ENCODE measurements around the gene UPF1.

UPF1 gene

DNA sequence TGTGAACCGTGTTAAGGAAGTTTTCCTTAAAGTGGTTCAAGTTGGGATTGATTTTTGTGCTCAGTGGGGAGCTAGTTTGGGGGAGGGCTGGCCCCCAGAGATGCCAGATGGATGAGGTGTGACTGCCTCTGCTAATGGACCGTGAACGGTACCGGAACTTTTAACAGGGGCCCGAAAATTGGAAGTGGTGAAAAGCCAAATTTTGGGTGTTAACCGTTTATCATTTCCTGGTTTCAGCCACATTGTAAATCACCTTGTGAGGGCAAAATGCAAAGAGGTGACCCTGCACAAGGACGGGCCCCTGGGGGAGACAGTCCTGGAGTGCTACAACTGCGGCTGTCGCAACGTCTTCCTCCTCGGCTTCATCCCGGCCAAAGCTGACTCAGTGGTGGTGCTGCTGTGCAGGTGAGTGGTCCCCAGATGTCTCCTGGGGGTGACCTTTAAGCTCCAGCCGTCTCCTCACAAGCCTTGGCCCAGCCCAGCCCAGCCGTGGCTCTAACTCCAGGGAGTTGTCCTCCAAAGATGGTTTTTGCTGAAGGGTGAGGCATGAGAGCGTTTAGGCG, 18.2 kb downstream of the UPF1 start:
- peak overlapping the region; percentile 73 for H3K27ac ChIP-seq
- TF ChIP-seq, protein P1, sequence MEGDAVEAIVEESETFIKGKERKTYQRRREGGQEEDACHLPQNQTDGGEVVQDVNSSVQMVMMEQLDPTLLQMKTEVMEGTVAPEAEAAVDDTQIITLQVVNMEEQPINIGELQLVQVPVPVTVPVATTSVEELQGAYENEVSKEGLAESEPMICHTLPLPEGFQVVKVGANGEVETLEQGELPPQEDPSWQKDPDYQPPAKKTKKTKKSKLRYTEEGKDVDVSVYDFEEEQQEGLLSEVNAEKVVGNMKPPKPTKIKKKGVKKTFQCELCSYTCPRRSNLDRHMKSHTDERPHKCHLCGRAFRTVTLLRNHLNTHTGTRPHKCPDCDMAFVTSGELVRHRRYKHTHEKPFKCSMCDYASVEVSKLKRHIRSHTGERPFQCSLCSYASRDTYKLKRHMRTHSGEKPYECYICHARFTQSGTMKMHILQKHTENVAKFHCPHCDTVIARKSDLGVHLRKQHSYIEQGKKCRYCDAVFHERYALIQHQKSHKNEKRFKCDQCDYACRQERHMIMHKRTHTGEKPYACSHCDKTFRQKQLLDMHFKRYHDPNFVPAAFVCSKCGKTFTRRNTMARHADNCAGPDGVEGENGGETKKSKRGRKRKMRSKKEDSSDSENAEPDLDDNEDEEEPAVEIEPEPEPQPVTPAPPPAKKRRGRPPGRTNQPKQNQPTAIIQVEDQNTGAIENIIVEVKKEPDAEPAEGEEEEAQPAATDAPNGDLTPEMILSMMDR (conservative IDR thresholded peaks at IDR 0.05): no peak
- no peak for TF ChIP-seq ZFX (IDR thresholded peaks at IDR 0.05)

DNA sequence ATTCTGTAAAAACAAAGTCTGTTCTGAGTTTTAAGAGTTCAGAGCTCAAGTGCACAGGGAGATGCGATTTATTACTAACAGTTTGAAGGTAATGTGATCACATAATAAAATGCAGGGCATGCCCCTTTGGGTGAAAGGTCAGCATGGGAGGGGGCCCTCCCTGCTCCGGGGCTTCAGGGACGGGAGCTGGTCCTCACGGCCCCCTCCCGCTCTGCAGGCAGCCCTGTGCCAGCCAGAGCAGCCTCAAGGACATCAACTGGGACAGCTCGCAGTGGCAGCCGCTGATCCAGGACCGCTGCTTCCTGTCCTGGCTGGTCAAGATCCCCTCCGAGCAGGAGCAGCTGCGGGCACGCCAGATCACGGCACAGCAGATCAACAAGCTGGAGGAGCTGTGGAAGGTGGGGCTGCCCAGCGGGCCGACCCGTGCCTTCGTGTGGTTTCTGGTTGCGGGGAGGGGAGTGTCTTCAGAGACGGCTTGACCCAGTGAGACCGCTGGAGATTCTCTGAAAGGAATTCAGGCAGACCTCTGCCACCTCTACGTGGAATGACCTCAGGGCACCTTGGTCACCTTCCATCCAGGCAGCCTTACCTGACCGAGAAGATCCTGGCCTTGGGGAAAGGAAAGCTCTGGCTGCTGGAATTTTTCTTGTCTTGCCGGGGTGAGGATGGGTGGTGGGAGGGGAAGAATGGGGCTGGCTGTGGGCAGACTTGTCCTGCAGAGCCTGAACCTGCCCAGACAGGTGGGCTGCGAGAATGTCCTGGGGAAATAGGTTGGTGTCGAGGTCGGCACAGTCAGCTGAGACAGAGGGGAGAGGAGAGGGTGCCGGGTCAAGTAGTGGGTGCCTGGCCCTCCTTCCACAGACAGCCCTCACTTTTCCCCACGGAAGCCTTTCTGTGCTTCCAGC, 19.0 kb downstream of the UPF1 start:
- TF ChIP-seq ZFX (IDR thresholded peaks at IDR 0.05): no peak
- TF ChIP-seq, protein P1 (conservative IDR thresholded peaks at IDR 0.05): no peak
- H3K27ac ChIP-seq: peak overlapping the region; percentile 73; the same call in 1 of the 2 replicates

DNA sequence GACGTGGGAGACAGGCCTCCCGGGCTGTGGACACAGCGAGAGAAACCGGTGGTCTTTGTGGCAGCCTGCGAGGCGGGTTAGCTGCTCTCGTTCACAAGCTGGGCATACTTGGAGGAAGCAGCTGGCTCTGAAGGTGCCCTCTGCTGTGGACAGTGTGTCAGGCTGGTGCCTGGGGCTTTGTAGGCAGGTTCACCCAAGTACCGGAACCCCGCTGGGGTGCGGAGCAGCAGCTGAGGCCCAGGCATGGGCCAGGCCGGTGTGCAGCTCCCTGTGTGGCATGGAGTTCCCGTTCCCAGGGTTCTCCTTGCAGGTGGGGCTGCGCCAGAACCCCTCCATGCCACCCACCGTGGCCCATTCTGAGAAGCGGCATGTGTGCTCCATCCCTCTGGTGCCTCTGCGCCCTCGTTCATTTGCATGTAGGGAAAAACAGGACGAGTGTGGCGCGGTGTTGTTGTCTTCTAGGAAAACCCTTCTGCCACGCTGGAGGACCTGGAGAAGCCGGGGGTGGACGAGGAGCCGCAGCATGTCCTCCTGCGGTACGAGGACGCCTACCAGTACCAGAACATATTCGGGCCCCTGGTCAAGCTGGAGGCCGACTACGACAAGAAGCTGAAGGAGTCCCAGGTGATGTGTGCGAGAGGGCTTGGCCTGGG, 20.0 kb downstream of the UPF1 start:
- H3K27ac ChIP-seq: no peak overlapping the region
- TF ChIP-seq ZFX (IDR thresholded peaks at IDR 0.05): no peak
- TF ChIP-seq, protein P1 (conservative IDR thresholded peaks at IDR 0.05): no peak

DNA sequence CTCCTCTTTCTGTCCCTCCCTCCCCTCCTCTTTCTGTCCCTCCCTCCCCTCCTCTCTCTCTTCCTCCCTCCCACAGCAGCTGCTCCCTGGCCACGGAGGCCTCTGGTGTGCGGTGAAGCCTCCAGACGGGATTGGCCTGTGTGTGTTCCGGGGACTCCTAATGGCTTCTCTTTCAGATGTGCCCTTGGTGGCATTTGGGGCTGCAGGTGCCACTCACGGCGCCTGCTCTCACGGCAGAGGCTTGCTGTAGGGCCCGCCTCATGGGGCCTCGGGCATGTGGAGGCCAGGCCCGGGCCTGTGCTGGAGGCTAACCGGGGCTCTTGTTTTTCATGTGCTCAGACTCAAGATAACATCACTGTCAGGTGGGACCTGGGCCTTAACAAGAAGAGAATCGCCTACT, 20.9 kb downstream of the UPF1 start:
- TF ChIP-seq, protein P1 (conservative IDR thresholded peaks at IDR 0.05): no peak
- no peak for TF ChIP-seq ZFX (IDR thresholded peaks at IDR 0.05)
- no peak overlapping the region for H3K27ac ChIP-seq

DNA sequence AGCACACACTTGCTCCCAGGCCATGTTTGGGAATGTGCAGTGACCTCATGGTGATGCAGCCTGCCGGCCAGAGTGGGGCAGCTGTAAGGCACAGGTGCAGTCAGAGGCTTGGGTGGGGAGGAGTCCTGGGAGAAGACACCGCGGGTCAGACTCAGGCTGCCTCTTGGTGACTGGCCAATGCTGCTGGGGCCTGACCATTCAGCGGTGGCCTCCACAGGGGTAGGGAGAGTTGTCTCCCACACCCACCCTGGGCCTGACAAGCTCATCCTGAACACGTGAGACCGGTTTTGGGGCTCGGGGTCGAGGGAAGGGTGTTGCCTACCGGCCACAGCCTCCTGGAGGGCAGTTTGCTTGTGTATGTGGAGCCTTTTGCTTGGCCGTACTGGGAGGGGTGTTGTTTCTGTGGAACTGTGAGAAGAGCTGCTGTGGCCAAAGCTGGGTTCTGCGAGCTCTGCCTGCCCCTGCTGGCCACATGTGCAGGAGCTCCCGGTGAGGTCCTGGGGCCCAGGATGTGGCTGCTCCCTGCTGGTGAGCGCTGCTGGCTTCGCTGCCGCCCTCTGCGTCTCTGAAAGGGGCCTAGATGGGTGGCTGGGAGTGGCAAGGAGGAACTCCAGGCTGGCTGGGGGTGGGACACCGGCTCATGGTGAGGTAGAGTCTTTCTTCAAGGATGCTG, 22.1 kb downstream of the UPF1 start:
- TF ChIP-seq, protein P1 (conservative IDR thresholded peaks at IDR 0.05): no peak
- no peak for TF ChIP-seq ZFX (IDR thresholded peaks at IDR 0.05)
- no peak overlapping the region for H3K27ac ChIP-seq

DNA sequence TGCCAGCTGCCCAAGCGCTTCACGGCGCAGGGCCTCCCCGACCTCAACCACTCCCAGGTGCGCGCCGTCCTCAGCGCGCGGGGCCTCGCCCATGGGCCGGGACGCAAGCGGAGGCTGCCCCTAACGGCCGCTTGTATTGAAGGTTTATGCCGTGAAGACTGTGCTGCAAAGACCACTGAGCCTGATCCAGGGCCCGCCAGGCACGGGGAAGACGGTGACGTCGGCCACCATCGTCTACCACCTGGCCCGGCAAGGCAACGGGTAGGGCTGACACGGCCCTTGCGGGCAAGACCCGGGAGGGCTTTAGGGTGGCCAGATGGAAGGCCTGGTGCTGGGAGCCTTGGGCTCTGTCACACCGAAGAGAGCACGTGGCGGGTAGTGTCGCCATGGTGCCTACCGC, 23.2 kb downstream of the UPF1 start:
- no peak for TF ChIP-seq ZFX (IDR thresholded peaks at IDR 0.05)
- TF ChIP-seq, protein P1 (conservative IDR thresholded peaks at IDR 0.05): no peak

More for the DNA sequence above, 23.2 kb downstream of the UPF1 start:
- H3K27ac ChIP-seq: no peak overlapping the region
